Testis (tissue), 3 donors: ENCODE data around the gene TACR1. TPM values are rescaled to one million over a fixed set of nuclear protein-coding genes. Genes with fewer than 3 reads are reported as not detected.

ENCODE experiments used
- DNase-seq: peaks from one replicate; pipeline ENCODE4 v3.0.0-alpha.2; 2019
- H3K27ac ChIP-seq, 2 donors: fragments of 200-600 bp; sonication (generic); one replicate each; pipeline ENCODE4 v1.5.1; 2019
- H3K27me3 ChIP-seq: fragments of 200-600 bp; sonication (generic); one replicate; pipeline ENCODE4 v1.5.1; 2019
- H3K36me3 ChIP-seq: fragments of 200-600 bp; sonication (generic); one replicate; pipeline ENCODE4 v1.5.1; 2017; ENCODE audit warnings: low read depth; ENCODE audit errors: missing control alignments
- H3K4me1 ChIP-seq: fragments of 200-600 bp; sonication (generic); one replicate; pipeline ENCODE4 v1.5.1; 2019
- H3K4me3 ChIP-seq, 2 donors: fragments of 200-600 bp; sonication (generic); one replicate each; pipeline ENCODE4 v1.5.1; 2017 to 2019
- H3K9me3 ChIP-seq: fragments of 200-600 bp; sonication (generic); one replicate; pipeline ENCODE4 v1.5.1; 2017
- POLR2A ChIP-seq: fragments of 450-650 bp; IDR thresholded peaks from one replicate; pipeline ENCODE4 v1.6.1; 2017; ENCODE audit warnings: antibody characterized with exemption, mild to moderate bottlenecking, moderate library complexity
- WGBS, 2 donors: methylation state at CpG; one replicate each; pipeline ENCODE4 v1.1.5; 2018; 5-methylcytosine and 5-hydroxymethylcytosine counted together
- intact Hi-C: fragments of 100-400 bp; cut with DNase I; formaldehyde crosslinking; loops from one replicate; pipeline ENCODE4 v1.15.1; 2023; ENCODE audit warnings: low total_unique reads
- polyA plus RNA-seq: library from polyadenylated mRNA; stranded (reverse); fragments of 350-450 nt; fragmentation: Illumina TruSeq; extraction: RNeasy Lipid Tissue Mini Kit (QIAGEN cat#74804); gene quantifications from one replicate; pipeline ENCODE4 v1.2.3, GENCODE V29; 2014; ENCODE audit warnings: low read depth, low replicate concordance; ENCODE audit not compliant: insufficient read depth
- total RNA-seq, 2 donors: library from RNA; depleted of rRNA; stranded (reverse); fragments of >200 nt; gene quantifications; one replicate each; pipeline ENCODE4 v1.2.3, GENCODE V29; 2016
- TF ChIP-seq, protein P1 (sequence below), 3 experiments: fragments of 450-650 bp in 2 of 3; fragments of 200-600 bp in 1 of 3; sonication (generic) in 1 of 3; IDR thresholded peaks; one replicate each; pipeline ENCODE4 v1.5.1; 2016 to 2019; ENCODE audit warnings: antibody characterized with exemption in 3 of 3, mild to moderate bottlenecking in 2 of 3, moderate library complexity in 1 of 3

The TACR1 gene
- total and polyA plus RNA-seq, 3 donors from 2014 or later: 0.06 to 0.47 (median 0.38) TPM

DNA sequence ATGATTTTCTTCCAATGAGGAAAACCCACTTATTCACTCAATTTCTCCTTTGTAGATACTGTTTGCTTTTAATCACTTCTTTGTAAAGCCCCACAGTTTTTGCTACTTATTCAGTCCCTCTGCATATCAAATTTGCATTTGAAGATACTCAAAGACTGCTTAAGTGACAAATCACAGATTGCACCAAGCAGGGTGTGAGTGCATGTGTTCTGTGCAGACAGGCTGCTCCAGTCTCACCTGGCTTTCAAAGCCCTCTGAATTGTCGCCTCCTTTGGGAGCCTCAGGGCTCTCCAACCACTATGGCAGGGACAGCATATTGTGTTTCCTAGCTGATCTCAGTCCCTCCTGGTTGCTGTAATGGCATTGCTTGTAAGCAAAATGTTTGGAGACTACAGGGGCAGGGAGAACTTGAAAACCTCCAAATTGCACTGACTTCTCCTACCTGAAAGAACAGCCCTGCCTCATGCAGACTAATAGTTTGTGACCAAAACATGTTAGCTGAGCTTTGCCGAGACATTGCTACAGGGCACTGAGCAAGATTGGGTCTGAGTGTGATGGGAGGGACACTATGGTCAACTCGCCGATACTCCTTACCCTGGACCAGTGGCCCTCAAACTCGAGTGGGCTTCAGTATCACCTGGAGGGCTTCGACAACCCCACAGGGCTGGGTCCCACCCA, 144.0 kb downstream of the TACR1 start:
- intact Hi-C loops: no loop called here
- H3K9me3 ChIP-seq: no peaks in the 10 kb centered on the region
- TF ChIP-seq, protein P1, sequence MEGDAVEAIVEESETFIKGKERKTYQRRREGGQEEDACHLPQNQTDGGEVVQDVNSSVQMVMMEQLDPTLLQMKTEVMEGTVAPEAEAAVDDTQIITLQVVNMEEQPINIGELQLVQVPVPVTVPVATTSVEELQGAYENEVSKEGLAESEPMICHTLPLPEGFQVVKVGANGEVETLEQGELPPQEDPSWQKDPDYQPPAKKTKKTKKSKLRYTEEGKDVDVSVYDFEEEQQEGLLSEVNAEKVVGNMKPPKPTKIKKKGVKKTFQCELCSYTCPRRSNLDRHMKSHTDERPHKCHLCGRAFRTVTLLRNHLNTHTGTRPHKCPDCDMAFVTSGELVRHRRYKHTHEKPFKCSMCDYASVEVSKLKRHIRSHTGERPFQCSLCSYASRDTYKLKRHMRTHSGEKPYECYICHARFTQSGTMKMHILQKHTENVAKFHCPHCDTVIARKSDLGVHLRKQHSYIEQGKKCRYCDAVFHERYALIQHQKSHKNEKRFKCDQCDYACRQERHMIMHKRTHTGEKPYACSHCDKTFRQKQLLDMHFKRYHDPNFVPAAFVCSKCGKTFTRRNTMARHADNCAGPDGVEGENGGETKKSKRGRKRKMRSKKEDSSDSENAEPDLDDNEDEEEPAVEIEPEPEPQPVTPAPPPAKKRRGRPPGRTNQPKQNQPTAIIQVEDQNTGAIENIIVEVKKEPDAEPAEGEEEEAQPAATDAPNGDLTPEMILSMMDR (IDR thresholded peaks at IDR 0.05): no peak
- TF ChIP-seq POLR2A: no peak
- no peak overlapping the region for H3K27ac ChIP-seq
- no peaks in the 10 kb centered on the region for H3K4me1 ChIP-seq
- DNase-seq: no peak
- no peak overlapping the region for H3K4me3 ChIP-seq
- no peaks in the 10 kb centered on the region for H3K36me3 ChIP-seq
- no peaks in the 10 kb centered on the region for H3K27me3 ChIP-seq
- 86 to 93% methylated on average over 5 to 6 of the region's 6 CpGs for WGBS, 2 donors

- intact Hi-C loops: no loop called here
- H3K4me1 ChIP-seq: no peaks in the 10 kb centered on the region
- DNase-seq: no peak
- TF ChIP-seq, protein P1 (IDR thresholded peaks at IDR 0.05): no peak
- TF ChIP-seq POLR2A: no peak
- no peak overlapping the region for H3K4me3 ChIP-seq
- no peaks in the 10 kb centered on the region for H3K36me3 ChIP-seq
- WGBS, 2 donors: 87 to 89% methylated on average over 2 of the region's 2 CpGs
- H3K27ac ChIP-seq: no peak overlapping the region
- H3K27me3 ChIP-seq: no peaks in the 10 kb centered on the region
- no peaks in the 10 kb centered on the region for H3K9me3 ChIP-seq
Measured at GRCh38 chr2:75054296-75054695, 145.0 kb downstream of the TACR1 start.

DNA sequence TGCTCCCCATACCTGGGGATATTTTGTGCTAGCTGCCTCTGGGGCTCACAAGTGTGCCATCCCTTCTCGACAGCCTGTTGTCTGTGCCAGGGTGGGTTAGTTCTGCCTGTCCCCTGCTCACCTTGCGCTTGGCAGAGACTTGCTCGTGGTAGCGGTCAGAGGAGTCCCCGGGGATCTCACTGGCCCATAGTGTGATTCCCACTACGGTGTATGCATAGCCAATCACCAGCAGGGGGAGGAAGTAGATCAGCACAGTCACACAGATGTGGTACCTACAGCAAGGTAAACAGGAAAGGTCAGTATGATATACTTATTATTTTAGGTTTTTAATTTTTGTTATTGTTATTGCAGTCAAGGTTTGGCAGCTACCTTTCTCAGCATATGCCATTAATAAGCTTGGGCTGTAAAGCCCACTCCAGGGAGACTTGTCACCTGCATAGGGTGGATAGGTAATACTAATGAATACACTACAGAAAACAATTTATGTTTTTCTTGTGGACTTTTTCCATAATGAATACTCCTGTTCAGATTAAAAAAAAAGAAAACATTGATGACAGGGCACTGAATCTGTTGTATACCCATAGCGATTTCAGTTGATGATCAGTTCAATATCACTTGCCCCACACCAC, 145.7 kb downstream of the TACR1 start:
- WGBS, 2 donors: 66 to 69% methylated on average over 7 of the region's 7 CpGs
- Histone ChIP-seq H3K9me3 (no peaks in the 10 kb centered on the region), H3K36me3 (no peaks in the 10 kb centered on the region), H3K27ac (no peak overlapping the region), H3K27me3 (no peaks in the 10 kb centered on the region), H3K4me3 (no peak overlapping the region), H3K4me1 (no peaks in the 10 kb centered on the region)
- TF ChIP-seq, protein P1 (IDR thresholded peaks at IDR 0.05): peak in 2 of 3 experiments; percentile 27 to 45
- TF ChIP-seq POLR2A: no peak
- intact Hi-C loops: no loop called here
- peak; percentile 43 for DNase-seq

- 44 to 51% methylated on average over 4 of the region's 4 CpGs for WGBS, 2 donors
- Histone ChIP-seq H3K4me3 (no peak overlapping the region), H3K27ac (no peak overlapping the region), H3K4me1 (peaks cover 8% of the 10 kb centered on the region), H3K36me3 (no peaks in the 10 kb centered on the region), H3K27me3 (no peaks in the 10 kb centered on the region), H3K9me3 (no peaks in the 10 kb centered on the region)
- TF ChIP-seq, protein P1 (IDR thresholded peaks at IDR 0.05): no peak
- no peak for TF ChIP-seq POLR2A
- intact Hi-C loops: no loop called here
- DNase-seq: no peak
Measured at GRCh38 chr2:75047992-75048625, 151.2 kb downstream of the TACR1 start.
